ENCODE results near the gene XYLT1.

Gene XYLT1

DNA sequence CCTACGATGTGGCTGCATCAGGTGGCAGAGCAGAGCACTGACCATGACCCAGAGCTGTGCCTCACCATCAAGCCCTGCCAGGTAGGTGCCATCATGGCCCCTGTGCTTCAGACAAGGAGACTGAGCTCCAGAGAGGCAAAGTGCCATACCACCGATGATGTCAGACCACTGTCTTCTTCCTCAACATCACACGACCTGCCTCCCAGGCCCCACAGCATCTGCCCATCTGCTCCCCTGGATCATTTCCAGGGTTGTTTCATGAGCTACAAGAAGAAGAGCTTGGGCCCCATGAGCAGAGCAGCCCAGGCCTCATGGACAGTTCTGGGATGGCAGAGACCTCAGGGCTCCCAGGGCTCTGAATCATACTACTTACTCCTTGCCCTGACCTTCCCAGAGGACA, 9.9 kb downstream of the XYLT1 start:
- DNase-seq (ENCODE audit: low read depth in 2 of 2): no peak

DNA sequence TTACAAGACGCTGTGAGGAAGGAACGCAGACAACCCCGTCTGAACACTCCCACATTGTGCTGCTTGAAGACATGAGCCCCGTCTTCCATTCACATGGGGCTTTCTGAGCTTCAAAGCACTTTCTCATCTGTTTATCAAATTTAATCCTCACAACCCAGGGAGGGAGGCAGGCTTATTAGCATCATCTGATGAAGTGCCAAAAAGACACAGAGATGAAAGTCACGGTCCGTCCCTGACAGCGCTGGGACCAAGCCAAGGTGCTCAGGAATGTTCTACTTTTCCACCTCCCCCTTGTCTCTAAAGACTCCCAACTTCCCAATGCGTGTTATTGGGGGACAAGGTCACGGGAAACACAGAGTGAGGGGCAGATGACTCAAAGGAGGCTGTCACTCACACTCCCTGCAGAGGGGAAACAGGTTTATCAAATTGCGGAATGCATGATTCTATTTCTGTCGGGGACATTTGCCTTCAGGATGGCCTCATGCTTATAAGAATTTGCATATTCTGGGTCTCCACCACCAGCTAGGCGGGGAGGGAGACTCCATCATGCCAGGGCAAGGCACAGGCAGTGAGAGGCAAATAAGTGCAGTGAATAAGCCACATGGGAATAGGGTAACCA, 10.7 kb downstream of the XYLT1 start:
- DNase-seq (ENCODE audit: low read depth in 2 of 2): no peak

DNA sequence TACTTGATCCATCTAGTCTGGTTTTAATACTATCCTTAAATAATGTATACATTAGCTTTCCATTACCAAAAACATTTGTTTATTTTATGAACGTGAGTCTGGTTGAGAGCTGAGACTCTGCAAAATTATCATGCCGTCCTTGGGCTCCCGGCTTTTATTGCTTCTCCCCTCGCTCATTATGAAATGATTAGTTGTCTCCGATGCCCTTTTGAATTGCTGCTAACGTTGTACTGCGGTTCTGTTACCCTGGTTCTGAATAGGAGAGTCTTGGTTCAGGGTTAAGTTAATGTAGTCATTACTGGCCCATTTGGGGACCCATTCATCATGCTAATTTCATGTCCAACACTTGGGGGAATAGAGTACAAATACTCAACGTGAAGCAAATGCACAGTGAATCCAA, 12.8 kb downstream of the XYLT1 start:
- DNase-seq (ENCODE audit: low read depth in 2 of 2): no peak

DNA sequence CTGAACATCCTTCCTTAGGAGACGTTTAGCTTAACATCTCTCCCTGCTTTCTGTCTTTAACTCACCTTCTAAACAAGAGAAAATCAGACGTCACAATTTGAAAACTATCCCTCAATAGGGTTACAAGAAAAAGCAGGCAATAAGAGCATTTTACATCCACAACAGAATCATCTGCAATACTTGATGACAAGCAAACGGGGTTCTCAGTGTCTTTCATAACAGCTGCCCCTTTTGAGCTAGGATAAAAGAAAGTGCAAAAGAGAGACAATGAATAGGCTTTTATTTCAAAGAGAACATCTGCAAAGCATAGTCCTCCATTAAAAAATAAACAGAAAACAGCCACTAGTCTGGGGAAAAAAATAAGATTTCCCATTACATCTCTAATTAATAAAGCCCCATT, 13.2 kb downstream of the XYLT1 start:
- no peak for DNase-seq (ENCODE audit: low read depth in 2 of 2)

DNA sequence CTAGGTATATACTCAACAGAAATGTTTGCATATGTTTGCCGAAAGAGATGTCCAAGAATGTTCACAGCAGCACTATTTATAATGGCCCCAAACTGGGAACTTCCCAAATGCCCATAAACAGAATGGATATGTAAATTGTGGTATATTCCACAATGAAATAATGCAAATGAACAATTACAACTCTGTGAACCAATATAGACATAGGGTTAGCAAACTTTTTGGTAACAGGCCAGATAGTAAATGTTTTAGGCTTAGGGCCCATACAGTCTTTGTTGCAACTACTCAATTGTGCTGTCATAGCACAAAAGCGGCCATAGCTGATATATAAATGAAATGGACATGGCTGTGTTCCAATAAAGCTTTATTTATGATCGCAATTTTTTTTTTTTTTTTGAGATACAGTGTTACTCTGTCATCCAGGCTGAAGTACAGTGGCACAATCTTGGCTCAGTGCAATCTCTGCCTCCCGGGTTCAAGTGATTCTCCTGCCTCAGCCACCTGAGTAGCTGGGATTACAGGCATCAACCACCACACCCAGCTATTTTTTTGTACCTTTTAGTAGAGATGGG, 16.5 kb downstream of the XYLT1 start:
- no peak for DNase-seq (ENCODE audit: low read depth in 2 of 2)

DNA sequence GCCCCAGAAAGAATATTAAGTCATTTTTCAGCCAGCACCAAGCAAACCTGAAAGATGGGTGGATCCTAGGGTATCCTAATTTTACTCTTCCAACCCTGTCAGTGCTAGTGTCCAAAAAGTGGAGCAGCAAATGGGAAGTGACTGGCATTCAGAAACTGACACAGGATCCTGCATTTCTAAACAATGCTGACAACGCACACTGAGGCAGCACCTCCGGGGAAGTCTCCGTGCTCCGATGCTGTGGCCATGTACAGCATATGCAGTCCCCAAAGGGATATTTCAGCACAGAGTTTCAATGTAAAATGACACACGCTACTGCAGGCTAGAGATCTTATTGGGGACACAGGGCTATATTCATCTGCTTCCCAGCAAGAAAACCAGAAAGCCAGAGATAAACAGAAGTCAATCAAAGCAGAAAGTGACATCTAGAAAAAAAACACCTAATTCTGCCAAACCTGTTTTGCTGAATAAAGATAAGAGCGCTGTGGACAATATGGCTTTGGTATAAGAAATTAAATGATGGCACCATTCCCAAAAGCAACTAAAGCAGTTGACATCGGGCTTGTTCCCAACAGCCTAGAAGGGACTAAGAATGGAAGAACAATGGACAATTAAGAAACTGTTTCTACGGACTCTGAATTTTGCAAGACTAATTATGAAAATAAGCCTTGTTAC, 17.3 kb downstream of the XYLT1 start:
- DNase-seq (ENCODE audit: low read depth in 2 of 2): no peak

DNA sequence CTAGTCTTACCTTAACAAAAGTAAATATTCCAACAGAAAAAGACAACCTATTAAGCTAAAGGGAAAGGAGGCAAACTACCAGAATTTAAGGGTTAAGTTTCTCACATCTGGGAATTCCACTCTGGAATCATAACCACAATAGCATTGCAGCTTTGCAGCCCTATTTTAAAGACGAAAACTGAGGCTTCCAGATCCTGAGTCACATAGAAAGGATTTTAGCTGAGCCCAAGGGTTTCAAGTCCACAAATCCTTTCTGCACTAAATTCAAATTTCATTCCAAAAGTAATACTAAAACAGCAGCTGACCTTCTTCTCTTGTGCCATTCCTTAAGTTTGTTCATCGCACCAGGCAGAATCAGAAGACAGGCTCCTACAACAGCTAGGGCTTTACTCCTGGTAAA, 17.8 kb downstream of the XYLT1 start:
- DNase-seq (ENCODE audit: low read depth in 2 of 2): no peak

DNA sequence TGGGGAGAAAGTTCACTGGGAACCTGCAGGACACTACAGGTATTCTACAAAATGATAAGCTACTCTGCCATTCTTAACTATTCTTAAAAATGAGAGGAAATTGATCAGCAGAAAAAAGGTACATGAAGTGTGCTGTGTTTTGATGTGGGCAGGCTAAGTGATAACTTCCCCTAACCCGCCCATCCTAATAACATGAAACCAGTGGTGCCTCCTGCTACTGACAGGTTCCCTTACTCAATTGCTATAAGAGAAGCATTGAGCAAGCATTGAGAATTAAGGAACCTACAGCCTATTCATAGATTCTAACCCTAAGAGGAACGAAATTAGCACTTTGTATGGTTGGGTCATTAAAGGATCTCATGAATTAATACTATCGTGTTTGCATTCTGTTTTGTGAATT, 18.9 kb downstream of the XYLT1 start:
- DNase-seq (ENCODE audit: low read depth in 2 of 2): no peak

DNA sequence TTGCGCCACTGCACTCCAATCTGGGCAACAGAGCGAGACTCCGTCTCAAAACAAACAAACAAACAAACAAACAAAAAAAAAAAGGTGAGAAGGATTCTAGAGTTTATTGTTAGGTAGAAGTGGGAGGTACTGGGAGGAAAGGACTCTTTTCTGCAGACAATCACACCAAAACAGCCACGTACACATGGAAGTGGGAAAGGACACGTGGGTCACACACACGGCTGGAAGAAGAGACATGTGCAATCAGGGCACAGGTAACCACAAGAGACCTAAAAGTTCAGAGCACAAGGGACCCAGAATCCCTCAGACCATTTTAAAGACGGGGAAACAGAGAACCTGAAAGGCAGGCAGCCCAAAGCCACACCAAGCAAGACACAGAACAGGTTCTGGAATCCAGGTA, 20.5 kb downstream of the XYLT1 start:
- no peak for DNase-seq (ENCODE audit: low read depth in 2 of 2)

DNA sequence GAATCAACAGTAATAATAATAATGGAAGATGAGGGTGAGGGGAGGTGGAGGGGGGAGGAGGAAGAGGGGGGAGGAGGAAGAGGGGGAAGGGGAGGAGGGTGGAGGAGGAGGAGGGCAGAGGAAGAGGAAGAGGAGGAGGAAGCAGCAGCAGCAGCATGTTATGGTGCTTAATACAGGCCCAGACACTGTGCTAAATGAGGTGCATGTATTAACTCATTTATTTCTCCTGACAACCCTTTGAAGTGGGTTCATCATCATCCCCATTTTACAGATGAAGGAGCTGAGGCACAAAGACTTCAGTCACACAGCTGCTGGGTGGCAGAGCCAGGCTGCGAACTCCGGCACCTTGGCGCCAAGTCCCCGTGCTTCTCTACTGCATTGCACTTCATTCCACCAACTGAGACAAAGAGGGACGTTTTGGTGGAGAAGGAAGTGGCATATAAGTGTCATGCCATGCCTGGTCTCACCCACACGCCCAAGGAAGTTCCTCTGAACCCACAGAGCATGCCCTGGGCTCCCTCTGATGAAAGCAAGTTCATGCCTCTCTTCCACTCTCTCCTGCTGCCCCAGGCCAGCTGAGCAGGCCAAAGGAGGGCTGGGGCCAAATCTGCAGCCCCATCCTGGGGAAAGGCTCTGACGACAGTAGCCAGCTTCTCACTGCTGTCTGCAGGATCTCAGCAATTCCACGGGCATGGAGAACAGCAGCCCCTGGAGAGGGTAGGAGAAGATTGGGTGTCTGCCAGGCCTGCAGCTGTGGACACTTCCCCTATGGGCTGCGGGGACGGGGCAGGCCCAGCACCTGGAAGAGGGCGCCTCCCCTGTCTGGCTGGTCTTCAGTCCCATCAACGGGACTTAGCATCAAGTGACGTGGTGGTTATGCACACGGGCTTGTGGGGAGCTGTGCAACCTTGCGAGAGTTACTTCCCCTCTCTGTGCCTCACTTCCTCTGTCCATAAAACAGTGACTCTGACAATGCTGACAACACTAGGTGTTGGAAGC, 21.8 kb downstream of the XYLT1 start:
- DNase-seq (ENCODE audit: low read depth in 2 of 2): no peak

DNA sequence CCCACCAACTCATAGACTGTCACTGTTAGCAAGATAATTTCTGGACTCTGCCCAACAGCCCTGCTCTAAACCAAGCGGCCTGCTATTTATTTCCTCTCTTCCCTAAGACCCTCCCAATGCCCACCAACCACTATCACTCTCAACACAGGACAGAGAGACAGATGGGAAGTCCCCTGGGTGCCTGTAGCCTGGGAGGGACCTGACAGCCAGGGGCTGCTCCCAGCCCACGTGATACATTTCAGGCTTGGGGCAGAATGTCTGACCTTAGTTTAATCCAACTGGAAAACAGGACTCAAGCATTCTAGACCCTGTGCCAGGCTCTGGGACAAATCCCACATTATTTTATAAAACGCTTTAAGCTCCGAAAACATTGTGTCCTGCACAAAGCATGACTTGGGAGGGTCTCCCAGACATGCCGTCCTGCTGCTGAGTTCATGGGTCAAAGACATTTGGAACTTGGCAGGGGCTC, 23.6 kb downstream of the XYLT1 start:
- DNase-seq (ENCODE audit: low read depth in 2 of 2): no peak

DNA sequence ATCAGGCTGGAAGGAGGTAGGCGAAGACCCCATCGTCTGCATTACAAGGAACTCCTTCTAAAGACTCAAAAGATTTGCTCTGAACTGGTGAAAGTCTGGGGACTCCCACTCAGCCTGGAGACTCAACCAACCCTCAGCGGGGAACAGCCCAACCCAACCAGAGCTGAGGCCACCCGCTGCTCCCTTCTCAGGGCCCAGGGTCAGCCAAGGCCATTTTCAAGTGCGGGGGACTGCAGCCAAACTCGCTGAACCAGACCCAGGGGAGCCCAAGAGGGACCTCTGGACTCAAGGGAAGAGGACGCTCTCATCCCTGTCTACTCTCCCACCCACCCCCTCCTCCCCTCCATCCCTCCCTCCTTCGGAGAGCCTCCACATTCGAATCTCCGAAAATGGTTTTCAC, 24.1 kb downstream of the XYLT1 start:
- DNase-seq (ENCODE audit: low read depth in 2 of 2): no peak

DNA sequence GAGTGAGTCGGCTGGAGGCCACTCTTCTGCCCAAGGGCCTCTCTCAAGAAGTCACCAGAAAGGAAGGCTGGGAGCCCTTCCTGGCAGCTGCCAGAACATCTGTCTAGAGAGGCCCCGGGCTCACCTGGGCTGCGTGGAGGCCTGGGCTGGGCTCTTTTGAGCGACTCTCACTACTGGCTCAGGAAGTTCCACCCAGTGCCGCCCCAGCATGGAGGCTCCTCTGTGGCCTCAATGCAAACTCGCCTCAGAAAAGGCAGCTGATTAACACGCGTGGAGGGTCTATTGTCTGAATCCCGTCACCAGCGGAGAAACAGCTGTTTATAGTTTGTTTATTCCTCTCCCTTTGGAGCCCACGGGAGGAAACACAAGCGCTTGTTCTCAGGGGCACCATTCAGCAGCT, 25.3 kb downstream of the XYLT1 start:
- no peak for DNase-seq (ENCODE audit: low read depth in 2 of 2)

DNA sequence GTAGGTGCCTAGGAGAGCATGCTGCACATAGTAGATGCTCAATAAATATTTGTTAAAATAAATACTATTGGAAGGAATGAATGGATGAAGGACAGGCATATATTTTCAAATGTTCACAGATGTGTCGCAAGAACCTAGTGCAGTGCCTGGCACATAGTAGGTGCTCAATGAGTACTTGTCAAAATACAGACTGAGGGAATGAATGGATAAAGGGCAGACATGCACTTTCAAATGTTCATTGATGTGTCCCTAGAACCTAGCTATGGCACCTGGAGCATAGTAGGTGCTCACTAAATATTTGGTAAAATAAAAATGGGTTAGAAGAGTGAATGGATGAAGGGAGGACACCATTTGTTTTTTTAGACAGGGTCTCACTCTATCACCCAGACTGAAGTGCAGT, 26.1 kb downstream of the XYLT1 start:
- no peak for DNase-seq (ENCODE audit: low read depth in 2 of 2)

DNA sequence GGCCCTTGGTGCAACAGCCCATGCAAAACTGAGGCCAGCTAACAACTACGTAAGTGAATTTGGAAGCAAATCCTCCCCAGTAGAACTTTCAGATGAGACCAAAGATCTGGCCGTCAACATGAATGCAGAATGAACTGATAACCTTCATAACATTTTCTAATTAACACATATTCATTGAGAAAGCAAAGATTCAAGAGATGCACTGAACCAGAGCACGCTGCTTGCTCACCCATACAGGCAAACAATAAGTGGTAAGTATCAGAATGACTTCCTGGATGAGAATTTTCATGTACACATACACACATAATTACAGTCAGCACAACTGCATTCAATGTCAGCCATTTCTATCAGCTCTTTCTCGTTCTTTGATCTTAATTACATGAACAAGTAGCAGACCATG, 30.6 kb downstream of the XYLT1 start:
- DNase-seq (ENCODE audit: low read depth in 2 of 2): no peak

DNA sequence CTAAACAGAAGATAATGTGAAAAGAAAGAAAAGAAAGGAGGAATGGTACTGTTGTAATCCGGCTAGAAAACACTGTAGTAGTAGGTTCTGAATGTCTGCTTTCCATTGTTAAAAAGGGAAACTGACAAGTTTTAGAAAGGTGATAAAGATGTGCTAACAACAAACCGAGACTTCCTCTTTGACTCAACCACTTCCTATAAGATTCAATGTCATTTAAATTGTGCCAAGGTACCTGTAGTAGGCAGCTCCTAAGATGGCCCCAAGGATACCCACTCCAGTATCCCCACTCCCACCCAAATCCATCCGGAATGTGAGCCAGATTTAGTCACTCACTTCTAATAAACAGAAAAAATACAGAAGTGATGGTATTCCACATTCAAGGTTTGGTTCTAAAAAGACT, 31.2 kb downstream of the XYLT1 start:
- no peak for DNase-seq (ENCODE audit: low read depth in 2 of 2)

DNA sequence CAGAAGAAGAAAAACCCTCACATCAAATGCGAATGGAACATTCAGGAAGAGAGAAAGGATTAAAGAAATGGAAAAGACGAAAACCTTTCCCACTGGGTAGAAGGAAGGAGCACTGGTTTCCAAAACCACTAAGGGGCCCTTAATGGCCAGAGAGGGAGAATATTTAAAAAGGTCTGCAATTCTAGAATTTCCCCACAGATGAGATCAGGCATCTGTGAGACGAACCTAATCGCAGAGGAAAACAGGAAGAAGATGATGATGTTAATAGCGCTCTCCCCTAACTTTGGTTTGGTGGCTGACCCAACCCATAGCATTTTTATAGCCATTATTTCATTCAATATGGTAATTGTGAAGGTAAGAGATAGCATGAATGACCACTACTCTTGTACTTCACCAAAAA, 32.8 kb downstream of the XYLT1 start:
- no peak for DNase-seq (ENCODE audit: low read depth in 2 of 2)

DNA sequence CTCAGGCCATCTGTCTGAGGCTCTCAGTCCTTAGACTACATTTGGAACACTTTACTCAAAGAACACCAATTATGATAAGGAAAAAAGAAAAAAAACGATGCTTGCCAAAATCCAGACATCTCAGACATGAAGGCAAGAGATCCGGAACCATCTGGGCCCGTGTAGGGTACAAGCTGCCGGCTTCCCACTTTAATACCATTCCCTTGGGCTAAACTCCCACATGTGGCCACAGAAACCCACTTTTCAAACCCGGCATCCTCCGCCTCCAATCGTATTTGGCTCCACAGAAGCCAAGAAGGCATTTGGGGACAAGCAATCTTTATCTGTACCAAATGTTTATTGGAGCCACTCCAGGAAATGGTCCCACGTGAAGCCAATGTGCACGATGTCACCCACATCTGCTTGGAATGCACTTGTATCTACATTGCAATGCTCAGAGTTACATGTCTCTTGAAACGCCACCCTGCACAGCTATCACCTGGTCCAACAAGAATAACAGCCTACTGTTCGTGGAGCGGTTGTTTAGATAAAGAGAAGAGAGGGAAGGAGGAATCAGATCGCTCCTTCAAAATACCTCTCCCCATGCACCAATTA, 33.5 kb downstream of the XYLT1 start:
- no peak for DNase-seq (ENCODE audit: low read depth in 2 of 2)

DNA sequence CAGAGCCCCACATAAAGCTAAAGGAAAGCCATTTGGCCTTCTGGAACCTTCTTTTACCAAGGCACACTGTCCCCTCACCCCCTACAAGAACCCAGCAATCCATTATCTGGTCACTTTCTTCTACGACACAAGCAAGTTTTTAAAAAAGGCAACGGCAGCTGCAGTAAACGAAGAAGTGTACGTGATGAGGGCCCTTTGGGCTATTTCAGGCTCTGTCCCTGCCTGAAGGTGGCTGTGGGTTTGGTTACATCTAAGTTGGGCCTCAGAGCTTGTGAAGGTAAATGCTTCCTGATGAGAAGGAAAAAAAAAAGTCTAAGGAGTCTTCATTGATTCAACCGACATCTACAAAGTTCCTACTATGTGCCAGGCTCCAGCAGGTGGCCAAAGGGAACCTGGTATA, 35.4 kb downstream of the XYLT1 start:
- DNase-seq (ENCODE audit: low read depth in 2 of 2): no peak

DNA sequence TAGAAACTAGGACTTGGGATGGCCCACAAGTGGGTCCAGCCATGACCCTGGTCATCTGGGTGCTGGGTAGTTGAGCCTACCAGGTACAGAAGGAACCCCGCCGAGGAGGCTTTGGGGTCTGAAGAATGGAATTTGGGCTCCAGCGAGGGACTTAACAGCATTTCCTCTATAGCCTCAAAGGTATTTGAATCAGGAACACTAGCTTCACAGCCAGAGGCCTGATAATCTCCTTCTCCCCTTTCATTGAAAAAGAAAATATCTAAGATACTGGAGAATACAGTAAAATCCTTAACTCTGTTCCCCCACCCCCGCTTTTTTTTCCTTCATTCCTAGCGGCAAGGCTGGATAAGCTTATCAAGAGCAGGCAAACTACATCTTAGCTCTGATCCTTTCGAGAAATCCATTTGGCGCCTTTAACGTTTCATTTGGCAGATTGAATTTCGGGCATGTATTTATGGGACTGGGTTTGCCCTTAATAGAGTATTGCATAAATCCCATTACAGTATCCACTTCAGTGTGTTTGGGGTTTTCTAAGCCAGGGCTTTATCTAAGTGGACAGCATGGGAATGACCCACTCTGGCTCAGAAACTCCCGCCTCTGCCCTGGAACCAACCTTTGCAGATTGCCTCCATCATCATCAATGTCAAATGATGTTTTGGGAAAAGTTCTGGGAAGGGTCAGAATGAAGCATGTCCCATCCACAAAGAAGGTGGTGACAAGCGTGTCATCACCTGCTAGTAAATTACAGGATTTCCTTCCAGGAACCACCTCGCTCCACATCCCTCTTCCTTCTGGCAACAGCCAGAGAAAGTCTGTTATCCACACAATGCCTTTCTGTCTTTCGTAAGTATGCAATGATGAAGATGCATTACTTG, 36.9 kb downstream of the XYLT1 start:
- DNase-seq (ENCODE audit: low read depth in 2 of 2): no peak

Data from stimulated activated CD4-positive, alpha-beta T cell treated with anti-CD3 and anti-CD28 coated beads, Interleukin-1b, Interleukin-23, amount 100 ng/mL, for 4 hours (primary cell).